WTC11 (cell line): ENCODE results near the gene THSD7B. TPM values are rescaled to one million over a fixed set of nuclear protein-coding genes. Genes with fewer than 3 reads are reported as not detected.

Source experiments
- ATAC-seq: fragments of 200-7000 bp; cut with Tn5 transposase; 2 replicates; pipeline ENCODE4 v1.10.0; 2021; ENCODE audit warnings: mild to moderate bottlenecking, moderate library complexity
- CTCF ChIA-PET: fragments of 300-600 bp; sonication (Branson Sonifier 250); formaldehyde crosslinking; loops from one replicate; lab custom pipeline; 2021; ENCODE audit warnings: antibody characterized with exemption; lab: Charles Lee
- POLR2A ChIA-PET: fragments of 350-600 bp; sonication (Branson Sonifier 250); formaldehyde crosslinking; loops from one replicate; lab custom pipeline; 2021; ENCODE audit warnings: antibody characterized with exemption; lab: Charles Lee
- DNase-seq: peaks from one replicate; pipeline ENCODE4 v3.0.0; 2021; ENCODE audit warnings: low spot score
- H3K27ac Mint-ChIP-seq: 2 replicates; pipeline ENCODE4 v1.8.0; 2021; ENCODE audit warnings: mixed read lengths
- H3K27me3 Mint-ChIP-seq: 2 replicates; pipeline ENCODE4 v1.8.0; 2021; ENCODE audit warnings: low read depth, mild to moderate bottlenecking, moderate library complexity, mixed read lengths
- H3K36me3 Mint-ChIP-seq: 2 replicates; pipeline ENCODE4 v1.8.0; 2021; ENCODE audit warnings: mixed read lengths
- H3K4me1 Mint-ChIP-seq: 2 replicates; pipeline ENCODE4 v1.8.0; 2022; ENCODE audit warnings: mixed read lengths
- H3K4me3 Mint-ChIP-seq: 2 replicates; pipeline ENCODE4 v1.8.0; 2021; ENCODE audit warnings: mild to moderate bottlenecking, moderate library complexity, mixed read lengths
- H3K9me3 Mint-ChIP-seq: 2 replicates; pipeline ENCODE4 v1.8.0; 2021; ENCODE audit warnings: mixed read lengths
- ATF6 ChIP-seq: sonication (generic); formaldehyde crosslinking; IDR thresholded peaks from 2 replicates; pipeline ENCODE4 v1.8.1; 2023; ENCODE audit warnings: mild to moderate bottlenecking, missing genetic modification reagents
- CREB1 ChIP-seq: sonication (generic); formaldehyde crosslinking; IDR thresholded peaks from 2 replicates; pipeline ENCODE4 v1.8.0; 2023; ENCODE audit warnings: mild to moderate bottlenecking, missing genetic modification reagents
- EMX1 ChIP-seq: fragments of 250-450 bp; sonication (Bioruptor Pico); IDR thresholded peaks from 2 replicates; pipeline ENCODE4 v1.8.0; 2021; ENCODE audit warnings: mild to moderate bottlenecking
- FOXJ3 ChIP-seq: sonication (generic); formaldehyde crosslinking; IDR thresholded peaks from 2 replicates; pipeline ENCODE4 v1.9.0; 2021; ENCODE audit warnings: missing genetic modification reagents, mild to moderate bottlenecking, borderline replicate concordance
- JUN ChIP-seq: sonication (generic); formaldehyde crosslinking; IDR thresholded peaks from 2 replicates; pipeline ENCODE4 v1.8.0; 2023; ENCODE audit warnings: mild to moderate bottlenecking, missing genetic modification reagents
- MXD4 ChIP-seq: fragments of 250-450 bp; sonication (Bioruptor Pico); IDR thresholded peaks from 2 replicates; pipeline ENCODE4 v1.8.0; 2021; ENCODE audit warnings: mild to moderate bottlenecking, moderate library complexity, borderline replicate concordance
- NFE2L1 ChIP-seq: sonication (generic); formaldehyde crosslinking; IDR thresholded peaks from 2 replicates; pipeline ENCODE4 v1.8.1; 2023; ENCODE audit warnings: missing genetic modification reagents
- NFYB ChIP-seq: sonication (generic); formaldehyde crosslinking; conservative IDR thresholded peaks from 2 replicates; pipeline ENCODE4 v1.8.0; 2022; ENCODE audit warnings: low read depth, missing genetic modification reagents
- PRDM15 ChIP-seq: sonication (generic); formaldehyde crosslinking; IDR thresholded peaks from 2 replicates; pipeline ENCODE4 v1.8.0; 2022; ENCODE audit warnings: missing genetic modification reagents
- SMAD4 ChIP-seq: sonication (generic); formaldehyde crosslinking; IDR thresholded peaks from 2 replicates; pipeline ENCODE4 v1.8.0; 2022; ENCODE audit warnings: mild to moderate bottlenecking, missing genetic modification reagents
- STAT6 ChIP-seq: sonication (generic); formaldehyde crosslinking; conservative IDR thresholded peaks from 2 replicates; pipeline ENCODE4 v1.8.1; 2023; ENCODE audit warnings: mild to moderate bottlenecking, low read depth, missing genetic modification reagents, moderate library complexity
- TEAD1 ChIP-seq: sonication (generic); formaldehyde crosslinking; IDR thresholded peaks from 2 replicates; pipeline ENCODE4 v1.8.0; 2022; ENCODE audit warnings: mild to moderate bottlenecking, missing genetic modification reagents
- ZBTB21 ChIP-seq: sonication (generic); formaldehyde crosslinking; IDR thresholded peaks from 2 replicates; pipeline ENCODE4 v1.8.1; 2023; ENCODE audit warnings: mild to moderate bottlenecking, missing genetic modification reagents, borderline replicate concordance
- ZNF121 ChIP-seq: sonication (generic); formaldehyde crosslinking; IDR thresholded peaks from 2 replicates; pipeline ENCODE4 v1.8.0; 2023; ENCODE audit warnings: missing genetic modification reagents
- ZNF232 ChIP-seq: sonication (generic); formaldehyde crosslinking; IDR thresholded peaks from 2 replicates; pipeline ENCODE4 v1.8.0; 2022; ENCODE audit warnings: mild to moderate bottlenecking, missing genetic modification reagents
- ZNF416 ChIP-seq: fragments of 250-450 bp; sonication (Bioruptor Pico); IDR thresholded peaks from 2 replicates; pipeline ENCODE4 v1.9.0; 2021; ENCODE audit warnings: mild to moderate bottlenecking, inconsistent platforms
- ZNF671 ChIP-seq: fragments of 250-450 bp; sonication (Bioruptor Pico); IDR thresholded peaks from 2 replicates; pipeline ENCODE4 v1.8.0; 2021; ENCODE audit warnings: mild to moderate bottlenecking
- total RNA-seq: library from RNA; stranded (reverse); gene quantifications from 3 replicates; pipeline ENCODE4 v1.2.3, GENCODE V29; 2021
- TF ChIP-seq, protein P1 (sequence below): fragments of 200-600 bp; IDR thresholded peaks from 2 replicates; pipeline ENCODE4 v1.8.0; 2022; ENCODE audit warnings: antibody characterized with exemption
- TF ChIP-seq, protein P2 (sequence below): sonication (generic); formaldehyde crosslinking; conservative IDR thresholded peaks from 2 replicates; pipeline ENCODE4 v1.8.1; 2022; ENCODE audit warnings: mild to moderate bottlenecking, missing genetic modification reagents
- TF ChIP-seq, protein P3 (sequence below): sonication (generic); formaldehyde crosslinking; IDR thresholded peaks from 2 replicates; pipeline ENCODE4 v1.8.1; 2022; ENCODE audit warnings: low read depth, mild to moderate bottlenecking, moderate library complexity, missing genetic modification reagents, borderline replicate concordance
- TF ChIP-seq, protein P4 (sequence below): sonication (generic); formaldehyde crosslinking; IDR thresholded peaks from 2 replicates; pipeline ENCODE4 v1.8.1; 2023; ENCODE audit warnings: mild to moderate bottlenecking, missing genetic modification reagents, moderate library complexity

Gene THSD7B
- total RNA-seq, 1 experiment from 2014 or later, result 2.9 TPM

DNA sequence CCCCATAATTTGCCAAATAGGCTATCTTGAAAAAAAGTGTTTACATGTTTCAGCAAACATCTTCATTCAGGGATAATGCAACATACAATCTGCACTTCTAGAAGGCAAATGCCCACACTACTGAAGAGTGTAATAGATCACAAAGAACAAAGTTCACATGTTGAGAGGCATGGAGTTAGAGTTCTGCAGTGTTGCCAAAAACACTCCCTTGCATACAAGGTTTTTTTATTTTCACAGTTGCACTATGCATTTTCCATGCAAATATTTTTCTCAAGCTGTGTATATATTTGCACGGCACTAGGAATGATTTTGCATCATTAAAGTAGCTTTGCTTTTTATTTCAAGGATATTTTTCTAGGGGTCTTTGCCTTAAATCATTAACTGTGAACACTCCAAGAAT, 409.9 kb downstream of the THSD7B start:
- Mint-ChIP-seq H3K4me3 (no peak overlapping the region), H3K27ac (no peak overlapping the region), H3K27me3 (no peaks in the 10 kb centered on the region), H3K9me3 (no peaks in the 10 kb centered on the region), H3K36me3 (no peaks in the 10 kb centered on the region), H3K4me1 (peaks cover 23% of the 10 kb centered on the region)
- DNase-seq, result no peak
- ChIA-PET CTCF (no interaction called here), POLR2A (no interaction called here)
- TF ChIP-seq FOXJ3 (CRISPR knock-in tag) (no peak), TEAD1 (CRISPR knock-in tag) (no peak), SMAD4 (CRISPR knock-in tag) (no peak), EMX1 (no peak), PRDM15 (CRISPR knock-in tag) (no peak), NFYB (CRISPR knock-in tag) (no peak), ZNF416 (no peak), MXD4 (no peak), ATF6 (CRISPR knock-in tag) (no peak), NFE2L1 (CRISPR knock-in tag) (no peak)
- TF ChIP-seq, protein P1, sequence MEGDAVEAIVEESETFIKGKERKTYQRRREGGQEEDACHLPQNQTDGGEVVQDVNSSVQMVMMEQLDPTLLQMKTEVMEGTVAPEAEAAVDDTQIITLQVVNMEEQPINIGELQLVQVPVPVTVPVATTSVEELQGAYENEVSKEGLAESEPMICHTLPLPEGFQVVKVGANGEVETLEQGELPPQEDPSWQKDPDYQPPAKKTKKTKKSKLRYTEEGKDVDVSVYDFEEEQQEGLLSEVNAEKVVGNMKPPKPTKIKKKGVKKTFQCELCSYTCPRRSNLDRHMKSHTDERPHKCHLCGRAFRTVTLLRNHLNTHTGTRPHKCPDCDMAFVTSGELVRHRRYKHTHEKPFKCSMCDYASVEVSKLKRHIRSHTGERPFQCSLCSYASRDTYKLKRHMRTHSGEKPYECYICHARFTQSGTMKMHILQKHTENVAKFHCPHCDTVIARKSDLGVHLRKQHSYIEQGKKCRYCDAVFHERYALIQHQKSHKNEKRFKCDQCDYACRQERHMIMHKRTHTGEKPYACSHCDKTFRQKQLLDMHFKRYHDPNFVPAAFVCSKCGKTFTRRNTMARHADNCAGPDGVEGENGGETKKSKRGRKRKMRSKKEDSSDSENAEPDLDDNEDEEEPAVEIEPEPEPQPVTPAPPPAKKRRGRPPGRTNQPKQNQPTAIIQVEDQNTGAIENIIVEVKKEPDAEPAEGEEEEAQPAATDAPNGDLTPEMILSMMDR, result no peak
- TF ChIP-seq, protein P2, sequence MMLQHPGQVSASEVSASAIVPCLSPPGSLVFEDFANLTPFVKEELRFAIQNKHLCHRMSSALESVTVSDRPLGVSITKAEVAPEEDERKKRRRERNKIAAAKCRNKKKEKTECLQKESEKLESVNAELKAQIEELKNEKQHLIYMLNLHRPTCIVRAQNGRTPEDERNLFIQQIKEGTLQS (CRISPR knock-in tag), result no peak
- TF ChIP-seq, protein P3, sequence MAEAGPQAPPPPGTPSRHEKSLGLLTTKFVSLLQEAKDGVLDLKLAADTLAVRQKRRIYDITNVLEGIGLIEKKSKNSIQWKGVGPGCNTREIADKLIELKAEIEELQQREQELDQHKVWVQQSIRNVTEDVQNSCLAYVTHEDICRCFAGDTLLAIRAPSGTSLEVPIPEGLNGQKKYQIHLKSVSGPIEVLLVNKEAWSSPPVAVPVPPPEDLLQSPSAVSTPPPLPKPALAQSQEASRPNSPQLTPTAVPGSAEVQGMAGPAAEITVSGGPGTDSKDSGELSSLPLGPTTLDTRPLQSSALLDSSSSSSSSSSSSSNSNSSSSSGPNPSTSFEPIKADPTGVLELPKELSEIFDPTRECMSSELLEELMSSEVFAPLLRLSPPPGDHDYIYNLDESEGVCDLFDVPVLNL (CRISPR knock-in tag), result no peak
- no peak for ATAC-seq

GRCh38 chr2:137178951-137179377, 413.6 kb downstream of the THSD7B start:
- H3K27me3 Mint-ChIP-seq, result no peaks in the 10 kb centered on the region
- CTCF ChIA-PET, result no interaction called here
- POLR2A ChIA-PET, result no interaction called here
- TF ChIP-seq JUN (CRISPR knock-in tag), result no peak
- no peak for TF ChIP-seq CREB1 (CRISPR knock-in tag)
- H3K4me3 Mint-ChIP-seq, result no peak overlapping the region
- DNase-seq (no peak), ATAC-seq (no peak)
- peaks cover 23% of the 10 kb centered on the region for H3K4me1 Mint-ChIP-seq
- H3K27ac Mint-ChIP-seq, result no peak overlapping the region
- no peaks in the 10 kb centered on the region for H3K36me3 Mint-ChIP-seq
- no peaks in the 10 kb centered on the region for H3K9me3 Mint-ChIP-seq

- Mint-ChIP-seq H3K27me3 (no peaks in the 10 kb centered on the region), H3K27ac (no peak overlapping the region), H3K4me3 (no peak overlapping the region), H3K4me1 (peaks cover 23% of the 10 kb centered on the region), H3K9me3 (no peaks in the 10 kb centered on the region), H3K36me3 (no peaks in the 10 kb centered on the region)
- ChIA-PET POLR2A (no interaction called here), CTCF (no interaction called here)
- no peak for DNase-seq
- no peak for ATAC-seq
- TF ChIP-seq ZNF671 (no peak), ZNF121 (no peak), SMAD4 (CRISPR knock-in tag) (no peak), ZBTB21 (CRISPR knock-in tag) (no peak), ZNF232 (no peak), STAT6 (CRISPR knock-in tag) (no peak)
- TF ChIP-seq, protein P4, sequence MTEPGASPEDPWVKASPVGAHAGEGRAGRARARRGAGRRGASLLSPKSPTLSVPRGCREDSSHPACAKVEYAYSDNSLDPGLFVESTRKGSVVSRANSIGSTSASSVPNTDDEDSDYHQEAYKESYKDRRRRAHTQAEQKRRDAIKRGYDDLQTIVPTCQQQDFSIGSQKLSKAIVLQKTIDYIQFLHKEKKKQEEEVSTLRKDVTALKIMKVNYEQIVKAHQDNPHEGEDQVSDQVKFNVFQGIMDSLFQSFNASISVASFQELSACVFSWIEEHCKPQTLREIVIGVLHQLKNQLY (CRISPR knock-in tag), result no peak
These were observed 414.2 kb downstream of the THSD7B start for GRCh38 chr2:137179542-137179941.
